ENCODE results near the gene TPRX1. TPM values are rescaled to one million over a fixed set of nuclear protein-coding genes. Genes with fewer than 3 reads are reported as not detected.
A peak's percentile ranks its signal among the peaks of the same experiment; 100 is the strongest.
"Not testable (repeated sequence)": the region's sequence is repeated elsewhere in the genome, so short reads cannot be mapped to it uniquely, and the experiment has no call there.

TPRX1 gene
- total RNA-seq, 2 experiments from 2014 or later: not detected

DNA sequence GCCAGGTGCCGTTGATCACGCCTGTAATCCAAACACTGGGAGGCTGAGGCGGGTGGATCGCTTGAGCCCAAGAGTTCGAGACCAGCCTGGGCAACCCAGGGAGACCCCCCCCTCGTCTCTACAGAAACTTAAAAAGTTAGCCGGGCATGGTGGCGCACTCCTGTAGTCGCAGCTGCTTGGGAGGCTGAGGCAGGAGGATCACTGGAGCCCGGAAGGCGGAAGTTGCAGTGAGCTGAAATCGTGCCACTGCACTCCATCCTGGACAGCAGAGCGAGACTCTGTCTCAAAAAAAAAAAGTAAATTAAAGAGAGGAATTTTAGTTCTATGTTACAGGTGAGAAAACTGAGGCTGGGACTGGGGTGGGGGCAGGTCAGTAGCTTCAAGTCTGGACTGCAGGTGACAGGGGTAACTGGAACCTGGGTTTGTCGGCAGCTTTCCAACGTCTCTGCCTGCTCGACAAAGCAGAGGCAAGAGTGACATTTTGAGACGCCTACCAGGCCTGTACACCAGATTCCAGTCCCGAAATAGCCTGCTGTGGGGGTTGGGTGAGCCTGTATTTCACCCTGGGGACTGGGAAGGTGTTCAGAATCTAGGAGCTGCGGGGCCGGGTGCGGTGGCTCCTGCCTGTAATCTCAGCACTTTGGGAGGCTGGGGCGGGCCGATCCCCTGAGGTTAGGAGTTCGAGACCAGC, 24.7 kb downstream of the TPRX1 start:
- intact Hi-C loops (cut with DNase I, micrococcal nuclease): loop anchor here in 1 of 2 experiments (2.0 kb wide), 1 partner anchor 37 kb away; no protein-coding TSS in a partner anchor
- ATAC-seq (ENCODE audit: poor library complexity): no peak
- ChIA-PET CTCF (no interaction called here), POLR2A (interaction anchor here (0.6 to 1.2 kb wide), 3 partner anchors 34 to 1693 kb away, joined by 3 to 5 read pairs (median 3); partner anchors contain the start of gene NOP53)
- Mint-ChIP-seq H3K27ac (peak overlapping the region; percentile 90), H3K4me1 (ENCODE audit: low read depth) (peaks cover 29% of the 10 kb centered on the region), H3K36me3 (ENCODE audit: low read depth) (peaks cover 43% of the 10 kb centered on the region), H3K4me3 (peak overlapping the region; percentile 91), H3K27me3 (no peaks in the 10 kb centered on the region), H3K9me3 (no peaks in the 10 kb centered on the region)
- Histone ChIP-seq H3K4me1 (ENCODE audit: insufficient read depth, low read length) (peaks cover 34% of the 10 kb centered on the region), H3K4me3 (ENCODE audit: low read length) (peak overlapping the region; percentile 88), H3K27ac (ENCODE audit: low read depth in 1 of 2, low read length in 2 of 2) (no peak overlapping the region), H3K9me3 (ENCODE audit: control insufficient read depth in 1 of 2, insufficient read depth in 1 of 2, low read length in 2 of 2) (no peaks in the 10 kb centered on the region), H3K27me3 (ENCODE audit: control insufficient read depth in 1 of 2, insufficient read depth in 2 of 2, low read length in 2 of 2) (no peaks in the 10 kb centered on the region), H3K36me3 (ENCODE audit: insufficient read depth, low read length) (peaks cover 20% of the 10 kb centered on the region)
- TF ChIP-seq, protein P1, sequence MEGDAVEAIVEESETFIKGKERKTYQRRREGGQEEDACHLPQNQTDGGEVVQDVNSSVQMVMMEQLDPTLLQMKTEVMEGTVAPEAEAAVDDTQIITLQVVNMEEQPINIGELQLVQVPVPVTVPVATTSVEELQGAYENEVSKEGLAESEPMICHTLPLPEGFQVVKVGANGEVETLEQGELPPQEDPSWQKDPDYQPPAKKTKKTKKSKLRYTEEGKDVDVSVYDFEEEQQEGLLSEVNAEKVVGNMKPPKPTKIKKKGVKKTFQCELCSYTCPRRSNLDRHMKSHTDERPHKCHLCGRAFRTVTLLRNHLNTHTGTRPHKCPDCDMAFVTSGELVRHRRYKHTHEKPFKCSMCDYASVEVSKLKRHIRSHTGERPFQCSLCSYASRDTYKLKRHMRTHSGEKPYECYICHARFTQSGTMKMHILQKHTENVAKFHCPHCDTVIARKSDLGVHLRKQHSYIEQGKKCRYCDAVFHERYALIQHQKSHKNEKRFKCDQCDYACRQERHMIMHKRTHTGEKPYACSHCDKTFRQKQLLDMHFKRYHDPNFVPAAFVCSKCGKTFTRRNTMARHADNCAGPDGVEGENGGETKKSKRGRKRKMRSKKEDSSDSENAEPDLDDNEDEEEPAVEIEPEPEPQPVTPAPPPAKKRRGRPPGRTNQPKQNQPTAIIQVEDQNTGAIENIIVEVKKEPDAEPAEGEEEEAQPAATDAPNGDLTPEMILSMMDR (IDR thresholded peaks at IDR 0.05): no peak
- DNase-seq: no peak

DNA sequence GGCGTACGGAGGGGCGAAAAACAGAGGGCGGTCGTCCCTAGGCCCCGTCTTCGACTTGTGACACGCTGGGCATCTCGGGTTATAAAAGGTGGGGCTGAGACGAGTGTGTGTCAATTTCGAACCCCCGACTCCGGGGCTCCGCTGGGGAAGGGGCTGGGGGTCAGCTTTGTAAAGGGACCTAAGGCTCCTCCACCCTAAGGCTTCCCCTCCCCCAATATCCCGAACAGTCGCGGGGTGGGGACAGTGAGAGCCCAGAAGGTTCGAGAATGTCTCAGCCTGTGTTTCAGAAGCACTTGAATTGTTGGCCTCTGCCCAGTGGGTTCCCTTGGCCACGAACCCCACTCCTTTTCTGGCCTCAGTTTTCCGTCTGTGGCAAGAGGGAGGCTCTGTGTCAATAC, 25.4 kb downstream of the TPRX1 start:
- Mint-ChIP-seq H3K4me1 (ENCODE audit: low read depth) (peaks cover 29% of the 10 kb centered on the region), H3K27me3 (no peaks in the 10 kb centered on the region), H3K4me3 (peak overlapping the region; percentile 91), H3K27ac (peak overlapping the region; percentile 90), H3K9me3 (no peaks in the 10 kb centered on the region), H3K36me3 (ENCODE audit: low read depth) (peaks cover 37% of the 10 kb centered on the region)
- Histone ChIP-seq H3K36me3 (ENCODE audit: insufficient read depth, low read length) (peaks cover 14% of the 10 kb centered on the region), H3K4me1 (ENCODE audit: insufficient read depth, low read length) (peaks cover 34% of the 10 kb centered on the region), H3K27ac (ENCODE audit: low read depth in 1 of 2, low read length in 2 of 2) (peak overlapping the region; percentile 77 to 97), H3K4me3 (ENCODE audit: low read length) (peak overlapping the region; percentile 88), H3K27me3 (ENCODE audit: control insufficient read depth in 1 of 2, insufficient read depth in 2 of 2, low read length in 2 of 2) (no peaks in the 10 kb centered on the region), H3K9me3 (ENCODE audit: control insufficient read depth in 1 of 2, insufficient read depth in 1 of 2, low read length in 2 of 2) (no peaks in the 10 kb centered on the region)
- TF ChIP-seq, protein P1 (IDR thresholded peaks at IDR 0.05): no peak
- intact Hi-C loops (cut with DNase I, micrococcal nuclease): loop anchor here in 1 of 2 experiments (2.0 kb wide), 1 partner anchor 36 kb away; no protein-coding TSS in a partner anchor
- CTCF ChIA-PET: no interaction called here
- ATAC-seq (ENCODE audit: poor library complexity) (peak; percentile 15), DNase-seq (peak in 4 of 14 experiments; percentile 14 to 42 (median 28))
- POLR2A ChIA-PET: interaction anchor here (0.6 kb wide), 1 partner anchor 238 kb away, joined by 3 read pairs; no protein-coding TSS in a partner anchor

DNA sequence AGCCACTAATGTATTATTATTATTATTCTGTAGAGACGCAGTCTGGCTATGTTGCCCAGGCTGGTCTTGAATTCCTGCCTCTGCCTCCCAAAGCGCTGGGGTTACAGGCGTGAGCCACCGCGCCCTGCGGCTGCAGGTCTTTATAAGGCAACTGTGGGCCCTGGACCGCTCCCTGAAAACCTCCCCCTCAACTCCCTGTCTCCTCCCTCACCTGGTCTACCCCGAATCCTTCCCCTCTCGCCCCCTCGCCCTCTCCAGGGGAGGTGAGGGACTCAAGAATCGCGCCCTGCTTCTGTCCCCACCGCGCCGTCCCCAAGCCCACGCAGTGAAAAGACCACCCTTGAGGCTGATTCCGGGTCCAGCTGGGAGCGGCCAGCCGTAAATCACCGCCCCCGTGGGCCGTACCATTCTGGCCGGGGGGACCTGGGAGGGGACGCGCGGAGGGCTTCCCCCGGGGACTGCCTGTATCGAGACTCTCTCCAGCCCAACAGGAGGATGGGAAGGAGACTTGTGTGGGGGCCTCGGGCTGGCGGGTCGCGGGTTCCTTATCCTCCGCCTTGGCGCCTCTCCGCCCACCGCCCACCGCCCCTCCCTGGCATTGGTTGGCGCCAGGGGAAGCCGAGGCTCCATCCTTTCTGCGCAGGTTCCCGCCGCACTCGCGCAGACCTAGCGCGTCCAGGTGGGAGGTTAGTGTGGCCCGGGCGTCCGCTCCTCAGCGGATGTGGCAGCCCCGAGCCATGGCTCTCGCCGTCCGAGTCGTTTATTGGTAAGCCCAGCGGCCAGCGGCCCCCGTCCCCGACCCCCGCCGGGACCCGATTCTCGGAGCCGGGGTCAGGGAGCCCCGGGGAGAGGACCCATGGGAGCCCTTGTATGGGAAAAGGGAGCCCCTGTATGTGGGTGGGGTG, 26.1 kb downstream of the TPRX1 start, which contains the start of gene SELENOW:
SELENOW (plus strand) TSS at position 655 of the 905 bp plus-strand sequence; CDS start at position 738, 83 bp downstream.
- CTCF ChIA-PET: interaction anchor here (0.6 kb wide), 1 partner anchor 11 kb away, joined by 3 read pairs; no protein-coding TSS in a partner anchor

DNA sequence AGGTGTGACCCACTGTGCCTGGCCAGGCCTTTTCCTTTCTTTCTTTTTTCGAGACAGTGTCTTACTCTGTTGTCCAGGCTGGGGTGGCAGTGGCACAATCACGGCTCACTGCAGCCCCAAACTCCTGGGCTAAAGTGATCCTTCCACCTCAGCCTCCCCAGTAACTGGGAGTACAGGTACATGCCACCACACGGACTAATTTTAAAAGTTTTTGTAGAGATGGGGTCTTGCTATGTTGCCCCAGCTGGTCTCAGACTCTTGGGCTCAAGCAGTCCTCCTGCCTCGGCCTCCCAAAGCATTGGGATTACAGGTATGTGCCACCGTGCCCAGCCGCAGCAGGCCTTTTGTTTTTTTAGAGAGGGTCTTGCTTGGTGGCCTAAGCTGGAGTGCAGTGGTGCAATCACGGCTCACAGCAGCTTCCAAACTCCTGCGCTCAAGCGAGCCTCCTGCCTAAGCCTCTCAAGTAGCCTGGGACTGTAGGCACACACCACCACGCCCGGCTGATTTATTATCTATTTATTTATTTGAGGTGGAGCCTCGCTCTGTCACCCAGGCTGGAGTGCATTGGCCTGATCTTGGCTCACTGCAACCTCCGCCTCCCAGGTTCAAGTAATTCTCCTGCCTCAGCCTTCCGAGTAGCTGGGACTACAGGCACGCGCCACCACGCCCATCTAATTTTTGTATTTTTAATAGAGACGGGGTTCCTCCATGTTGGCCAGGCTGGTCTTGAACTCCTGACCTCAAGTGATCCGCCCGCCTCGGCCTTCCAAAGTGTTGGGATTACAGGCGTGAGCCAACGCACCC, 26.9 kb downstream of the TPRX1 start:
- H3K4me1 Mint-ChIP-seq (ENCODE audit: low read depth): peaks cover 29% of the 10 kb centered on the region
- peaks cover 34% of the 10 kb centered on the region for H3K4me1 ChIP-seq (ENCODE audit: insufficient read depth, low read length)
- H3K9me3 Mint-ChIP-seq; CTCF ChIA-PET; H3K27me3 ChIP-seq (ENCODE audit: control insufficient read depth in 1 of 2, insufficient read depth in 2 of 2, low read length in 2 of 2); H3K27me3 Mint-ChIP-seq; H3K9me3 ChIP-seq (ENCODE audit: control insufficient read depth in 1 of 2, insufficient read depth in 1 of 2, low read length in 2 of 2); H3K36me3 ChIP-seq (ENCODE audit: insufficient read depth, low read length); ATAC-seq (ENCODE audit: poor library complexity); DNase-seq: not testable (repeated sequence)
- H3K36me3 Mint-ChIP-seq (ENCODE audit: low read depth): peaks cover 26% of the 10 kb centered on the region
- peak overlapping the region in 1 of 2 donors; percentile 77 for H3K27ac ChIP-seq (ENCODE audit: low read depth in 1 of 2, low read length in 2 of 2)
- H3K4me3 ChIP-seq (ENCODE audit: low read length): peak overlapping the region; percentile 88
- peak overlapping the region; percentile 91 for H3K4me3 Mint-ChIP-seq
- intact Hi-C loops (cut with DNase I, micrococcal nuclease): loop anchor here in 1 of 2 experiments (2.0 kb wide), 1 partner anchor 35 kb away; no protein-coding TSS in a partner anchor
- POLR2A ChIA-PET: interaction anchor here (0.6 to 1.0 kb wide), 2 partner anchors 32 to 40 kb away, joined by 4 to 7 read pairs; partner anchors contain the start of gene NOP53
- H3K27ac Mint-ChIP-seq: peak overlapping the region; percentile 90

More for the DNA sequence above, 26.1 kb downstream of the TPRX1 start, which contains the start of gene SELENOW:
- Mint-ChIP-seq H3K4me3 (peak within 1 kb of the TSS; percentile 91), H3K9me3 (no peaks in the 10 kb centered on the region), H3K36me3 (ENCODE audit: low read depth) (peaks cover 34% of the 10 kb centered on the region), H3K4me1 (ENCODE audit: low read depth) (peaks cover 29% of the 10 kb centered on the region), H3K27me3 (no peaks in the 10 kb centered on the region), H3K27ac (peak within 1 kb of the TSS; percentile 90)
- peak within 1 kb of the TSS; percentile 88 for H3K4me3 ChIP-seq (ENCODE audit: low read length)
- no peaks in the 10 kb centered on the region for H3K27me3 ChIP-seq (ENCODE audit: control insufficient read depth in 1 of 2, insufficient read depth in 2 of 2, low read length in 2 of 2)
- H3K36me3 ChIP-seq (ENCODE audit: insufficient read depth, low read length): peaks cover 11% of the 10 kb centered on the region
- DNase-seq (peak; percentile 58 to 87 (median 72)), ATAC-seq (ENCODE audit: poor library complexity) (peak; percentile 91)
- H3K9me3 ChIP-seq (ENCODE audit: control insufficient read depth in 1 of 2, insufficient read depth in 1 of 2, low read length in 2 of 2): no peaks in the 10 kb centered on the region
- H3K27ac ChIP-seq (ENCODE audit: low read depth in 1 of 2, low read length in 2 of 2): peak within 1 kb of the TSS; percentile 77 to 97
- TF ChIP-seq, protein P1 (IDR thresholded peaks at IDR 0.05): no peak
- intact Hi-C loops (cut with DNase I, micrococcal nuclease): loop anchor here in 1 of 2 experiments (2.0 kb wide), 1 partner anchor 36 kb away; no protein-coding TSS in a partner anchor
- peaks cover 34% of the 10 kb centered on the region for H3K4me1 ChIP-seq (ENCODE audit: insufficient read depth, low read length)
- POLR2A ChIA-PET: interaction anchor here (0.6 to 1.0 kb wide), 3 partner anchors 32 to 237 kb away, joined by 3 to 7 read pairs (median 4); partner anchors contain the start of gene NOP53

All from CD4-positive, alpha-beta T cell (primary cell).